OCI-LY7 (cell line): ENCODE data around the gene TTC7B.

Source experiments
- EZH2phosphoT487 ChIP-seq: fragments of 200-600 bp; sonication (generic); IDR thresholded peaks from 2 replicates; pipeline ENCODE4 v1.6.1; 2018; ENCODE audit warnings: low read depth, borderline replicate concordance, mild to moderate bottlenecking, mixed run types, antibody characterized with exemption, low read length, moderate library complexity, mixed read lengths
- TF ChIP-seq, protein P1 (sequence below): fragments of 200-600 bp; sonication (generic); conservative IDR thresholded peaks from 2 replicates; pipeline ENCODE4 v1.5.1; 2014; ENCODE audit warnings: mild to moderate bottlenecking, antibody characterized with exemption, low read length, moderate library complexity, mixed read lengths

DNA sequence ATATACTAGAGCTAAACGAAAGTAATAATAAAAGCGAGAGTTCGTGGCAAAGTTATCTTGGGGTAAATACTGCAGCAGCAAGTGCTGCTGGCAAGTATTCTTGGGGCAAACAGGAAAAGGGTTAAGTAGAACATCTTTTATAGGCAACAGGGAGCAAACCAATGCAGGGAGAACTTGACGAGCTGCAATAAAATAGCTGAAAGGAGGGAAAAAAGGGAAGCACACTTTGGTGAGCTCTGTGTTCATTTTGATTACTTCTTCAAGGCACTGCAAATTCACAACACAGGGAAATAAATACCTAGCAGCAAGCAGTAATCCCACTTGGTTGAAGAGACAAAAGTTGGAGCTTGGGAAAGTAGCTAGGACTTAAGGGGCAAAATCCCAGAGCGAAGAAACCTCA is 42.3 kb upstream of the TTC7B start:
- TF ChIP-seq, protein P1, sequence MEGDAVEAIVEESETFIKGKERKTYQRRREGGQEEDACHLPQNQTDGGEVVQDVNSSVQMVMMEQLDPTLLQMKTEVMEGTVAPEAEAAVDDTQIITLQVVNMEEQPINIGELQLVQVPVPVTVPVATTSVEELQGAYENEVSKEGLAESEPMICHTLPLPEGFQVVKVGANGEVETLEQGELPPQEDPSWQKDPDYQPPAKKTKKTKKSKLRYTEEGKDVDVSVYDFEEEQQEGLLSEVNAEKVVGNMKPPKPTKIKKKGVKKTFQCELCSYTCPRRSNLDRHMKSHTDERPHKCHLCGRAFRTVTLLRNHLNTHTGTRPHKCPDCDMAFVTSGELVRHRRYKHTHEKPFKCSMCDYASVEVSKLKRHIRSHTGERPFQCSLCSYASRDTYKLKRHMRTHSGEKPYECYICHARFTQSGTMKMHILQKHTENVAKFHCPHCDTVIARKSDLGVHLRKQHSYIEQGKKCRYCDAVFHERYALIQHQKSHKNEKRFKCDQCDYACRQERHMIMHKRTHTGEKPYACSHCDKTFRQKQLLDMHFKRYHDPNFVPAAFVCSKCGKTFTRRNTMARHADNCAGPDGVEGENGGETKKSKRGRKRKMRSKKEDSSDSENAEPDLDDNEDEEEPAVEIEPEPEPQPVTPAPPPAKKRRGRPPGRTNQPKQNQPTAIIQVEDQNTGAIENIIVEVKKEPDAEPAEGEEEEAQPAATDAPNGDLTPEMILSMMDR: no peak
- TF ChIP-seq EZH2phosphoT487: no peak
